Measurements from ENCODE around the gene GLCE. TPM values are rescaled to one million over a fixed set of nuclear protein-coding genes. Genes with fewer than 3 reads are reported as not detected.

The GLCE gene
- total and polyA plus RNA-seq, 10 of the 15 experiments (the other 5 are each of a cell fraction or from before 2014, with no cell fraction given), result 2.1 to 11.9 (median 2.9) TPM

- no peak for TF ChIP-seq MLLT1 (IDR thresholded peaks at IDR 0.05)
Measured at GRCh38 chr15:69219690-69220089, 59.3 kb downstream of the GLCE start (continued).

GRCh38 chr15:69222002-69222474 lies 61.6 kb downstream of the GLCE start:
- H2AFZ ChIP-seq (ENCODE audit: control insufficient read depth, low read depth, low read length), result no peak overlapping the region
- H4K20me1 ChIP-seq (ENCODE audit: control insufficient read depth, insufficient read depth), result no peaks in the 10 kb centered on the region
- ChIA-PET POLR2A (no interaction called here), SMC1A (ENCODE audit: uncharacterized antibody, unreplicated experiment) (no interaction called here), CTCF (interaction anchor here (1.0 kb wide), 1 partner anchor 60 kb away, joined by 3 read pairs; no protein-coding TSS in a partner anchor), RAD21 (ENCODE audit: unreplicated experiment) (interaction anchor here (2.0 kb wide), 1 partner anchor 60 kb away, joined by 5 read pairs; no protein-coding TSS in a partner anchor)
- no TSS peak for BruUV-seq (replicated peaks)
- no peak overlapping the region for H3K9ac ChIP-seq (ENCODE audit: control insufficient read depth, insufficient read depth, low read length)
- H3K4me3 ChIP-seq, result no peak overlapping the region
- no peaks in the 10 kb centered on the region for H3K79me2 ChIP-seq (ENCODE audit: control insufficient read depth, insufficient read depth, low read length)
- intact Hi-C loops (cut with micrococcal nuclease; ENCODE audit: unreplicated experiment), result no loop called here
- no peak overlapping the region for H3K4me2 ChIP-seq (ENCODE audit: control insufficient read depth, insufficient read depth)
- ATAC-seq (no peak), DNase-seq (ENCODE audit: low read depth, low spot score) (no peak), FAIRE-seq (no peak)
- 21% methylated on average over 6 of the region's 6 CpGs for WGBS (ENCODE audit: insufficient coverage, insufficient replicate concordance, low lambda C conversion rate, missing lambda C conversion rate)
- no peaks in the 10 kb centered on the region for H3K27me3 ChIP-seq (replicated peaks in 1 of 2; ENCODE audit: control insufficient read depth in 2 of 2, insufficient read depth in 2 of 2, low read length in 1 of 2)
- in situ Hi-C loops (cut with MboI), result no loop called here
- no peaks in the 10 kb centered on the region for H3K4me1 ChIP-seq (ENCODE audit: control insufficient read depth, insufficient read depth, low read length)
- no peak overlapping the region for H3K27ac ChIP-seq (ENCODE audit: control insufficient read depth, insufficient read depth)
- no peaks in the 10 kb centered on the region; a peak in 1 of 4 replicates for H3K36me3 ChIP-seq (ENCODE audit: control insufficient read depth in 2 of 2, insufficient read depth in 2 of 2, low read length in 1 of 2)
- H3K9me3 ChIP-seq (replicated peaks; ENCODE audit: control insufficient read depth, insufficient read depth, low read length), result no peaks in the 10 kb centered on the region; the same call in 1 of the 3 replicates
- TF ChIP-seq PML (IDR thresholded peaks at IDR 0.05; ENCODE audit: low read length) (no peak), YY1 (IDR thresholded peaks at IDR 0.05; ENCODE audit: low read depth, low read length) (no peak), BACH1 (IDR thresholded peaks at IDR 0.05; ENCODE audit: borderline replicate concordance) (no peak), POLR2AphosphoS5 (IDR thresholded peaks at IDR 0.05; ENCODE audit: low read length) (no peak), ZNF592 (IDR thresholded peaks at IDR 0.05) (no peak), KAT2A (conservative IDR thresholded peaks at IDR 0.05; ENCODE audit: control insufficient read depth, low read depth, low read length) (no peak), ASH2L (IDR thresholded peaks at IDR 0.05; ENCODE audit: borderline replicate concordance, low read depth) (no peak), PBX3 (IDR thresholded peaks at IDR 0.05; ENCODE audit: insufficient replicate concordance, low read depth, low read length) (no peak), ATF3 (IDR thresholded peaks at IDR 0.05; ENCODE audit: borderline replicate concordance, extremely low read depth, low read depth, low read length) (no peak), SREBF1 (IDR thresholded peaks at IDR 0.05; ENCODE audit: low read length) (no peak), YBX1 (IDR thresholded peaks at IDR 0.05) (no peak), TBL1XR1 (IDR thresholded peaks at IDR 0.05; ENCODE audit: low read depth, low read length) (no peak), NR2C1 (IDR thresholded peaks at IDR 0.05) (no peak), GABPA (IDR thresholded peaks at IDR 0.05; ENCODE audit: low read depth) (no peak)

Data from GM12878 (cell line).